Vagina (tissue), 2 donors: ENCODE data around the gene TSPEAR. TPM values are rescaled to one million over a fixed set of nuclear protein-coding genes. Genes with fewer than 3 reads are reported as not detected.
"Not testable (repeated sequence)": the region's sequence is repeated elsewhere in the genome, so short reads cannot be mapped to it uniquely, and the experiment has no call there.

Source experiments
- DNase-seq, 2 donors: peaks; one replicate each; pipeline ENCODE4 v3.0.0-alpha.2; 2017; ENCODE audit errors: extremely low spot score in 2 of 2
- H3K27ac ChIP-seq: fragments of 200-600 bp; sonication (generic); one replicate; pipeline ENCODE4 v1.5.1; 2019
- H3K27me3 ChIP-seq: fragments of 200-600 bp; sonication (generic); one replicate; pipeline ENCODE4 v1.5.1; 2019
- H3K36me3 ChIP-seq, 2 donors: fragments of 200-600 bp; sonication (generic); one replicate each; pipeline ENCODE4 v1.5.1; 2017 to 2019
- H3K4me1 ChIP-seq: fragments of 200-600 bp; sonication (generic); one replicate; pipeline ENCODE4 v1.5.1; 2019
- H3K4me3 ChIP-seq, 2 donors: fragments of 200-600 bp; sonication (generic); 1 replicate in 1 of 2; 2 replicates in 1 of 2; pipeline ENCODE4 v1.5.1; 2016 to 2019
- H3K9me3 ChIP-seq: fragments of 200-600 bp; sonication (generic); one replicate; pipeline ENCODE4 v1.5.1; 2019
- POLR2A ChIP-seq, 2 donors: fragments of 450-650 bp; IDR thresholded peaks; one replicate each; pipeline ENCODE4 v1.6.1; 2017; ENCODE audit warnings: antibody characterized with exemption in 2 of 2, mild to moderate bottlenecking in 2 of 2, moderate library complexity in 2 of 2
- POLR2AphosphoS5 ChIP-seq, 2 donors: sonication (generic); formaldehyde crosslinking; IDR thresholded peaks; one replicate each; pipeline ENCODE4 v1.9.0; 2017; ENCODE audit warnings: antibody characterized with exemption in 2 of 2, mild to moderate bottlenecking in 2 of 2, low read depth in 1 of 2; ENCODE audit not compliant: insufficient read depth in 1 of 2
- intact Hi-C: fragments of 100-400 bp; cut with DNase I; formaldehyde crosslinking; loops from one replicate; pipeline ENCODE4 v1.15.1; 2023
- total RNA-seq: library from RNA; depleted of rRNA; stranded (reverse); fragments of >200 nt; gene quantifications from one replicate; pipeline ENCODE4 v1.2.3, GENCODE V29; 2016
- TF ChIP-seq, protein P1 (sequence below), 3 experiments: fragments of 450-650 bp in 2 of 3; fragments of 200-600 bp in 1 of 3; sonication (generic) in 1 of 3; IDR thresholded peaks; one replicate each; pipeline ENCODE4 v1.5.1; 2017 to 2019; ENCODE audit warnings: antibody characterized with exemption in 3 of 3, mild to moderate bottlenecking in 2 of 3, moderate library complexity in 2 of 3

Gene TSPEAR
- total RNA-seq, 1 donor from 2014 or later = not detected

DNA sequence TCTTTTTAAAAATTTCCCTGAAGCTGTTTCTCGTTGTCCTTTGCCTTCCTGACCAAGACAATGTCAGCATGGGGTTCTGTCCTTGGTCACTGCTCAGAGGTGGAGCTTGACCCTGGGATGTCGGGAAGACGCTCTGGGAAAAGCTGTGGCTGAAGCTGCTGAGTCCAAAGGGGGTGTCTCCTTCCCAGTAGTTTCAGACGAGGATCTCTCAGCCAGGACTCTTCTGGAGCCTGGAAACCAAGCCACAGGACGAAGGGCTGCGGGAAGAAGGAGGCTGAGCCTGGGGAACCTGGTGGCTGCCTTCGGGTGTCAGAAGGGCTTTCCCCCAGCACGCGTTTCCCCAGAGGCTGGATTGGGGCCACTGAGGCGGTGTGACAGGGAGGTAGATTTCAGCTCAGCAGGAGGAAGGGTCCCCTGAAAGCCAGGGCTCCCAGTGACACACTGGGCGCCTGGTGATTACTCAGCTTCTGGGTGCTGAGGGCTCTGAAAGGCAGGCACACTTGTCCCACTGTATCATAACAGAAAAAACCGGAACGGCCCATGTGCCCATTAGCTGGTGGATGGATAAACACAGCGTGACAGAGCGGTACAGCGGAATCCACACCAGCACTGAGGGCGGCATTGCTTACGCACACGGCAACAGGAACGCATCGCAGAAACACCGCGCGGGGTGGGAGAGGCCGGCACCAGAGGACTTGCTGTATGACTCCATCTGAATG is 24.4 kb downstream of the TSPEAR start:
- DNase-seq = peak; percentile 62 to 84
- no peaks in the 10 kb centered on the region for H3K27me3 ChIP-seq
- no peak overlapping the region for H3K4me3 ChIP-seq
- H3K9me3 ChIP-seq = no peaks in the 10 kb centered on the region
- no peaks in the 10 kb centered on the region for H3K36me3 ChIP-seq
- H3K27ac ChIP-seq = no peak overlapping the region
- intact Hi-C loops = no loop called here
- no peaks in the 10 kb centered on the region for H3K4me1 ChIP-seq
- TF ChIP-seq, protein P1, sequence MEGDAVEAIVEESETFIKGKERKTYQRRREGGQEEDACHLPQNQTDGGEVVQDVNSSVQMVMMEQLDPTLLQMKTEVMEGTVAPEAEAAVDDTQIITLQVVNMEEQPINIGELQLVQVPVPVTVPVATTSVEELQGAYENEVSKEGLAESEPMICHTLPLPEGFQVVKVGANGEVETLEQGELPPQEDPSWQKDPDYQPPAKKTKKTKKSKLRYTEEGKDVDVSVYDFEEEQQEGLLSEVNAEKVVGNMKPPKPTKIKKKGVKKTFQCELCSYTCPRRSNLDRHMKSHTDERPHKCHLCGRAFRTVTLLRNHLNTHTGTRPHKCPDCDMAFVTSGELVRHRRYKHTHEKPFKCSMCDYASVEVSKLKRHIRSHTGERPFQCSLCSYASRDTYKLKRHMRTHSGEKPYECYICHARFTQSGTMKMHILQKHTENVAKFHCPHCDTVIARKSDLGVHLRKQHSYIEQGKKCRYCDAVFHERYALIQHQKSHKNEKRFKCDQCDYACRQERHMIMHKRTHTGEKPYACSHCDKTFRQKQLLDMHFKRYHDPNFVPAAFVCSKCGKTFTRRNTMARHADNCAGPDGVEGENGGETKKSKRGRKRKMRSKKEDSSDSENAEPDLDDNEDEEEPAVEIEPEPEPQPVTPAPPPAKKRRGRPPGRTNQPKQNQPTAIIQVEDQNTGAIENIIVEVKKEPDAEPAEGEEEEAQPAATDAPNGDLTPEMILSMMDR (IDR thresholded peaks at IDR 0.05) = no peak
- TF ChIP-seq POLR2A (IDR thresholded peaks at IDR 0.05) = no peak
- no peak for TF ChIP-seq POLR2AphosphoS5 (IDR thresholded peaks at IDR 0.05; ENCODE audit: insufficient read depth in 1 of 2, low read depth in 1 of 2)

DNA sequence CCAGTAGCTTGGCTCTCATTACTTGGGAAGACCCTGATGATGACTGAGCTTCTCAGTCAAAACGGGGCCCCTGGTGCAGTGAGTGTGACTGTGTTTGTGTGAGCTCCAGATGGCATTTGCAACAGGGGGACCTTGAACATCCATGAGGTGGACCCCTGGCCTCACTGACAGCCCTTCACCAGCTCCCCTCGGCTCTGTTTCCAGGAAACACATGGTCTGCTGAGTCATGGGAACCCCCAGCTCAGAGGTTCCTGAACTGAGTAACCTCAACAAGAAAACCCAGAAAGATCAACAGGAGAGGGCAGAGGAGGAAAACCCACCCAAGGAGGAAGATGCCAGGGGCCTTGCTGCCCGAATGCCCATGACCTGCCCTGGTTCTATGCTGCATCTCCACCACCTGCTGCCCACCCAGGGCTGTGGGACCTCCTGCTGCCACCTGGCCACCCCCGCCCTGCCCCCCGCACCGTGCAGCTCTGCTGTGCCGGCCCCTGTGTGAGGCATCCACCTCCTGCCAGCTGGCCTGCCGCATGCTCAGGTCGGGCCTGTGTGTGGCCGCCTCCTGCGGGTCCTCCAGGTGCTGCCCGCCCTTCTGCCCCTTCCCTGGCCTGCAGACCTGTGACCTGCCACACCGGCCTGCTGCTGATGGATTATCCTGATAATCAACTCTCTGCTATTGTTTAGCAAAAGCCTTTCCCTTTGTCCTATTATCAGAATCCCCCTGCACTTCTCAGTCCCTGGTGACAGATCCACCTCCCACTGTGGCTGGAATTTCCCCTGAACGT is 25.2 kb downstream of the TSPEAR start:
- DNase-seq = peak; percentile 69 to 82

DNA sequence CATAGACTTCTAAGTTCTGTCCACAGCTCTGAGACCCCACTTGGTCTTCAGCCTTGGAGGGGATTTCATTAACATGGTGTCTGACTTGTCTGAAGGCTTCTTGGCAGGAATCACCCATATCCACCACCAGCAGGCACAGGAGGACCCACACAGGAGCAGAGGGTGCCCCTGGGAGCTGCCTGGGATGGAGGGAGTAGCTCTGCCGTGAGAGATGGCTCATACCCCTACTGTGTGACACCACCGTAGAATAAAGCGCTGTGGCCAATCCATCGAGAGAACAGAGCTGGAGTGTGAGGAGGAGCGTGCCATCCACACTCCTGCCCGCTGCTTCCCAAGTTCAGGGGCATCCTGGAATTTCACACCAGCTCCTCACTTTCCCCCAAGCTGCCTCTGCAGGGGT is 26.3 kb downstream of the TSPEAR start:
- H3K4me1 ChIP-seq, H3K36me3 ChIP-seq, intact Hi-C loops, H3K4me3 ChIP-seq, H3K27ac ChIP-seq, H3K9me3 ChIP-seq, H3K27me3 ChIP-seq: not testable (repeated sequence)
- peak; percentile 76 to 77 for DNase-seq

More for the DNA sequence above, 25.2 kb downstream of the TSPEAR start:
- H3K36me3 ChIP-seq = no peaks in the 10 kb centered on the region
- no peak overlapping the region for H3K27ac ChIP-seq
- no peak overlapping the region for H3K4me3 ChIP-seq
- no peaks in the 10 kb centered on the region for H3K4me1 ChIP-seq
- H3K27me3 ChIP-seq = no peaks in the 10 kb centered on the region
- TF ChIP-seq POLR2A (IDR thresholded peaks at IDR 0.05) (no peak), POLR2AphosphoS5 (IDR thresholded peaks at IDR 0.05; ENCODE audit: insufficient read depth in 1 of 2, low read depth in 1 of 2) (no peak)
- TF ChIP-seq, protein P1 (IDR thresholded peaks at IDR 0.05) = no peak
- H3K9me3 ChIP-seq = no peaks in the 10 kb centered on the region
- intact Hi-C loops = no loop called here

DNA sequence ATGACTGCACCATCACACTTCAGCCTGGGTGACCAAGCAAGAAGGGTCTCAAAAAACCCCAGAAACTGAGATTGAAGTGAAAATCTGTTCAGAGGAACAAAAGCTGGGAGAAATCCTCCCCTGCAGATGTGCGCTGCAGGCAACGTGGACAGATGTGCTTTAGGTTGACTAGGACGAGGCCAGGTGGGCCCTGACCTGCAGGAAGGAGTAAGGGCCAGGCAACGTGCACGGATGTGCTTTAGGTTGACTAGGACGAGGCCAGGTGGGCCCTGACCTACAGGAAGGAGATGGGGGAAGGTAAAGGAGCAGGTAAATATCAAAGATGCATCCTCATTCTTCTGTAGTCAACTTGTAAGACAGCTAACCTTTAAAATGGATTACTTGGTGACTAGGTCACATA is 26.9 kb downstream of the TSPEAR start:
- no peaks in the 10 kb centered on the region for H3K4me1 ChIP-seq
- H3K27me3 ChIP-seq = no peaks in the 10 kb centered on the region
- no peak for DNase-seq
- H3K4me3 ChIP-seq = no peak overlapping the region
- TF ChIP-seq POLR2AphosphoS5 (IDR thresholded peaks at IDR 0.05; ENCODE audit: insufficient read depth in 1 of 2, low read depth in 1 of 2) = no peak
- no peaks in the 10 kb centered on the region for H3K36me3 ChIP-seq
- H3K9me3 ChIP-seq = no peaks in the 10 kb centered on the region
- H3K27ac ChIP-seq = no peak overlapping the region
- intact Hi-C loops = no loop called here

DNA sequence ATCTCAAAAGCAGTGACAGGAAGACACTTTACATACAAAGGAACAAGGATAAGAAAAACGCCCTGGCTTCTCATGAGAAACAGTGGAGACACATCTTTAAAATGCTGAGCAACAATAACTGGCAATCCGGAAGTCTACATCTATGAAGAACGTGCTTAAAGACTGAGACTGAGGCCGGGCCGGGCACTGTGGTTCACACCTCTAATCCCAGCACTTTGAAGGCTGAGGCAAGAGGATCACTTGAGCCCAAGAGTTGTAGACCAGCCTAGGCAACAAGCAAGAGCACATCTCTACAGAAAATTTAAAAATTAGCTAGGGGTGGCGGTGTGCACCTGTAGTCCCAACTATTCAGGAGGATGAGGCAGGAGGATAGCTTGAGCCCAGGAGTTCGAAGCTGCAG is 27.3 kb downstream of the TSPEAR start:
- Histone ChIP-seq H3K4me1 (no peaks in the 10 kb centered on the region), H3K27ac (no peak overlapping the region), H3K27me3 (no peaks in the 10 kb centered on the region), H3K9me3 (no peaks in the 10 kb centered on the region), H3K36me3 (no peaks in the 10 kb centered on the region), H3K4me3 (no peak overlapping the region)
- intact Hi-C loops = no loop called here
- DNase-seq = peak in 1 of 2 donors; percentile 69
- no peak for TF ChIP-seq POLR2AphosphoS5 (IDR thresholded peaks at IDR 0.05; ENCODE audit: insufficient read depth in 1 of 2, low read depth in 1 of 2)
- no peak for TF ChIP-seq POLR2A (IDR thresholded peaks at IDR 0.05)
- TF ChIP-seq, protein P1 (IDR thresholded peaks at IDR 0.05) = no peak
